K562 (cell line): ENCODE measurements around the gene RAP2B. TPM values are rescaled to one million over a fixed set of nuclear protein-coding genes. Genes with fewer than 3 reads are reported as not detected.
A peak's percentile ranks its signal among the peaks of the same experiment; 100 is the strongest.

Experiments used
- ATAC-seq: fragments of 200-7000 bp; cut with Tn5 transposase; 3 replicates; pipeline ENCODE4 v1.9.1; 2020; ENCODE audit warnings: moderate library complexity
- BruUV-seq: library from RNA; stranded (reverse); fragments of 400-500 nt; replicated peaks from 2 replicates; lab custom pipeline; 2021; lab: Mats Ljungman, UMichigan
- CTCF ChIA-PET: fragments of 300-600 bp; formaldehyde crosslinking; extraction: SDS; loops from one replicate; lab custom pipeline; 2021; ENCODE audit warnings: low intra/inter-chr PET ratio; lab: Yijun Ruan, JAX
- POLR2A ChIA-PET: fragments of 300-600, 350-650 bp; sonication (Branson Sonifier 250); formaldehyde crosslinking; extraction: SDS; loops from one replicate; lab custom pipeline; 2021; ENCODE audit warnings: antibody characterized with exemption, inconsistent platforms; lab: Yijun Ruan, JAX
- DNase-seq, 4 experiments: peaks; one replicate each; pipeline versions ENCODE4 v3.0.0 to v3.0.0-alpha.2; 2011 to 2018; ENCODE audit warnings: low spot score in 3 of 4, mixed read lengths in 3 of 4; ENCODE audit errors: extremely low read depth in 1 of 4
- FAIRE-seq: peaks from 2 replicates; lab custom pipeline; 2011; peaks lifted over from hg19 to GRCh38; lab: Jason Lieb, UNC
- H2AFZ ChIP-seq: 2 replicates; pipeline ENCODE4 v1.6.0; 2011; ENCODE audit warnings: low read depth, low read length, control low read depth, inconsistent platforms
- H3K27ac ChIP-seq: fragments of 200-600 bp; 3 replicates; pipeline ENCODE4 v1.8.0; 2011; ENCODE audit warnings: low read depth, mild to moderate bottlenecking, control low read depth, inconsistent platforms, low read length, moderate library complexity, mixed read lengths; ENCODE audit errors: extremely low read depth
- H3K27me3 ChIP-seq, 2 experiments: fragments of 300-600 bp in 1 of 2; 2 replicates in 1 of 2; 3 replicates in 1 of 2; pipeline versions ENCODE4 v1.6.0 to v1.8.0; 2011; ENCODE audit warnings: inconsistent platforms in 2 of 2, low read length in 2 of 2, mild to moderate bottlenecking in 1 of 2, mixed read lengths in 1 of 2, moderate library complexity in 1 of 2; ENCODE audit not compliant: control insufficient read depth in 2 of 2, insufficient read depth in 2 of 2
- H3K36me3 ChIP-seq: fragments of 300-600 bp; 3 replicates; pipeline ENCODE4 v1.8.0; 2011; ENCODE audit warnings: mild to moderate bottlenecking, low read length, inconsistent platforms; ENCODE audit not compliant: control insufficient read depth, insufficient read depth
- H3K4me1 ChIP-seq, 2 experiments: fragments of 200-600 bp in 1 of 2; replicated peaks in 1 of 2; 2 replicates in 1 of 2; 3 replicates in 1 of 2; pipeline versions ENCODE4 v1.5.1 to v1.8.0; 2011; ENCODE audit warnings: inconsistent platforms in 2 of 2, low read length in 2 of 2, mild to moderate bottlenecking in 1 of 2, mixed read lengths in 1 of 2, moderate library complexity in 1 of 2; ENCODE audit not compliant: control insufficient read depth in 2 of 2, insufficient read depth in 2 of 2
- H3K4me2 ChIP-seq: 2 replicates; pipeline ENCODE4 v1.6.1; 2011; ENCODE audit warnings: low read length, control low read depth, inconsistent platforms, mixed read lengths; ENCODE audit not compliant: insufficient read depth
- H3K4me3 ChIP-seq: fragments of 200-600 bp; sonication (generic), shearing (Covaris generic); 2 replicates; pipeline ENCODE4 v1.5.1; 2016; ENCODE audit warnings: control low read depth, inconsistent platforms
- H3K79me2 ChIP-seq: fragments of 200-600 bp; 3 replicates; pipeline ENCODE4 v1.8.0; 2011; ENCODE audit warnings: low read length, inconsistent platforms; ENCODE audit not compliant: control insufficient read depth, insufficient read depth
- H3K9ac ChIP-seq, 2 experiments: 2 replicates each; pipeline versions ENCODE4 v1.6.0 to v1.6.1; 2011; ENCODE audit warnings: low read depth in 2 of 2, low read length in 2 of 2, control low read depth in 1 of 2, inconsistent platforms in 1 of 2, mild to moderate bottlenecking in 1 of 2, mixed read lengths in 1 of 2; ENCODE audit not compliant: insufficient read depth in 1 of 2
- H3K9me1 ChIP-seq: one replicate; pipeline ENCODE4 v1.6.0; 2011; ENCODE audit warnings: inconsistent platforms, mild to moderate bottlenecking, low read length, moderate library complexity; ENCODE audit not compliant: control insufficient read depth, insufficient read depth
- H3K9me3 ChIP-seq: replicated peaks from 2 replicates; pipeline ENCODE4 v1.5.1; 2011; ENCODE audit warnings: low read depth, low read length, inconsistent platforms; ENCODE audit not compliant: control insufficient read depth, insufficient read depth
- H4K20me1 ChIP-seq: replicated peaks from 2 replicates; pipeline ENCODE4 v1.6.1; 2011; ENCODE audit warnings: low read length, inconsistent platforms, mixed read lengths; ENCODE audit not compliant: control insufficient read depth, insufficient read depth
- RBM17 ChIP-seq: fragments of 200-400 bp; formaldehyde crosslinking; IDR thresholded peaks from 2 replicates; pipeline ENCODE4 v1.6.1; 2017; ENCODE audit warnings: low read depth, mild to moderate bottlenecking, low read length, borderline replicate concordance
- ZNF311 ChIP-seq: fragments of 250-450 bp; sonication (Bioruptor Pico); IDR thresholded peaks from 2 replicates; pipeline ENCODE4 v1.4.0; 2020; ENCODE audit warnings: mild to moderate bottlenecking, moderate library complexity
- WGBS: fragments of 100-300 bp; shearing (Covaris generic); methylation state at CpG from one replicate; pipeline ENCODE4 v1.1.6; 2016; ENCODE audit warnings: low coverage, mixed read lengths; ENCODE audit not compliant: insufficient coverage; ENCODE audit errors: missing lambda C conversion rate; 5-methylcytosine and 5-hydroxymethylcytosine counted together
- in situ Hi-C: fragments of 300-500 bp; cut with MboI; formaldehyde crosslinking; loops from 4 replicates; pipeline ENCODE4 v1.15.0; 2018; ENCODE audit warnings: inconsistent platforms, mixed read lengths
- intact Hi-C: fragments of 100-400 bp; cut with micrococcal nuclease; formaldehyde crosslinking; loops from 2 replicates; pipeline ENCODE4 v1.14.2; 2022
- polyA plus RNA-seq, 8 experiments: library from polyadenylated mRNA; depleted of rRNA in 4 of 8; stranded (reverse) in 5 of 8; unstranded in 3 of 8; fragments of >200 nt; fragmentation: Nextera tagmentation in 2 of 8; fragmentation: Illumina TruSeq in 1 of 8; extraction: Ambion mirVana in 2 of 8; extraction: Trizol in 1 of 8; gene quantifications; 2 replicates each; pipeline versions ENCODE4 v1.2.1 to v1.2.3, GENCODE V29; 2011 to 2014; ENCODE audit warnings: inconsistent platforms in 1 of 8, missing spikeins in 1 of 8
- total RNA-seq, 7 experiments: library from RNA; depleted of rRNA in 6 of 7; stranded (reverse); fragments of >200 nt in 6 of 7; fragmentation: Illumina TruSeq in 2 of 7; extraction: Trizol in 2 of 7; gene quantifications; 2 replicates each; pipeline versions ENCODE4 v1.2.1 to v1.2.3, GENCODE V29; 2011 to 2021; ENCODE audit warnings: low replicate concordance in 1 of 7
- TF ChIP-seq, protein P1 (sequence below): fragments of 150-350 bp; IDR thresholded peaks from 2 replicates; pipeline ENCODE4 v1.6.1; 2014; ENCODE audit warnings: low read depth, mild to moderate bottlenecking, low read length, borderline replicate concordance

RAP2B gene
- total and polyA plus RNA-seq, 9 of the 15 experiments (the other 6 are each of a cell fraction or from before 2014, with no cell fraction given), result 9.4 to 31.2 (median 15.8) TPM

DNA sequence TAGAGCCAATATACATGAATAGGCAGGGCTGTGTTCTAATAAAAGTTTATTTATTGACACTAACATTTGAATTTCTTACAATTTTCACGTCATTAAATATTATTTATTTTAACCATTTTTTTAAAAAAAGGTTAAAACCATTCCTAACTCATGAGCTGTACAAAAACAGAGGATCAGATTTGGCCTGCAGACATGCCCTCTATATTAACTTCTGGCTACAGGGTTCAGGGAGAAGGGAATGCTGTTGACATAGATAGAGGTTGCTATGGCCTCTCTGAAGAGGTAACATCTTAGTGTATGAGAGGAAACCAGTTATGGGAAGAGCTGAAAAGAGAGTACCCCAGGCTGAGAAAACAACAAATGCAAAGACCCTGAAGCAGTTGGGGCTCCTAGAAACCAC lies 19.1 kb upstream of the RAP2B start:
- TF ChIP-seq RBM17, result no peak
- no peak for TF ChIP-seq ZNF311 (CRISPR knock-in tag)
- TF ChIP-seq, protein P1, sequence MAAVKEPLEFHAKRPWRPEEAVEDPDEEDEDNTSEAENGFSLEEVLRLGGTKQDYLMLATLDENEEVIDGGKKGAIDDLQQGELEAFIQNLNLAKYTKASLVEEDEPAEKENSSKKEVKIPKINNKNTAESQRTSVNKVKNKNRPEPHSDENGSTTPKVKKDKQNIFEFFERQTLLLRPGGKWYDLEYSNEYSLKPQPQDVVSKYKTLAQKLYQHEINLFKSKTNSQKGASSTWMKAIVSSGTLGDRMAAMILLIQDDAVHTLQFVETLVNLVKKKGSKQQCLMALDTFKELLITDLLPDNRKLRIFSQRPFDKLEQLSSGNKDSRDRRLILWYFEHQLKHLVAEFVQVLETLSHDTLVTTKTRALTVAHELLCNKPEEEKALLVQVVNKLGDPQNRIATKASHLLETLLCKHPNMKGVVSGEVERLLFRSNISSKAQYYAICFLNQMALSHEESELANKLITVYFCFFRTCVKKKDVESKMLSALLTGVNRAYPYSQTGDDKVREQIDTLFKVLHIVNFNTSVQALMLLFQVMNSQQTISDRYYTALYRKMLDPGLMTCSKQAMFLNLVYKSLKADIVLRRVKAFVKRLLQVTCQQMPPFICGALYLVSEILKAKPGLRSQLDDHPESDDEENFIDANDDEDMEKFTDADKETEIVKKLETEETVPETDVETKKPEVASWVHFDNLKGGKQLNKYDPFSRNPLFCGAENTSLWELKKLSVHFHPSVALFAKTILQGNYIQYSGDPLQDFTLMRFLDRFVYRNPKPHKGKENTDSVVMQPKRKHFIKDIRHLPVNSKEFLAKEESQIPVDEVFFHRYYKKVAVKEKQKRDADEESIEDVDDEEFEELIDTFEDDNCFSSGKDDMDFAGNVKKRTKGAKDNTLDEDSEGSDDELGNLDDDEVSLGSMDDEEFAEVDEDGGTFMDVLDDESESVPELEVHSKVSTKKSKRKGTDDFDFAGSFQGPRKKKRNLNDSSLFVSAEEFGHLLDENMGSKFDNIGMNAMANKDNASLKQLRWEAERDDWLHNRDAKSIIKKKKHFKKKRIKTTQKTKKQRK, result no peak
- DNase-seq, result no peak
- Histone ChIP-seq H2AFZ (peak overlapping the region; percentile 33; the same call in 1 of the 2 replicates), H3K79me2 (no peaks in the 10 kb centered on the region), H3K27ac (no peak overlapping the region), H3K4me3 (no peak overlapping the region), H3K9ac (no peak overlapping the region), H3K4me1 (no peaks in the 10 kb centered on the region; a peak in 1 of 5 replicates), H3K27me3 (no peaks in the 10 kb centered on the region), H3K9me1 (no peaks in the 10 kb centered on the region), H3K9me3 (no peaks in the 10 kb centered on the region), H3K36me3 (no peaks in the 10 kb centered on the region), H3K4me2 (no peak overlapping the region), H4K20me1 (no peaks in the 10 kb centered on the region)
- no peak for FAIRE-seq
- intact Hi-C loops, result no loop called here
- CTCF ChIA-PET, result no interaction called here
- in situ Hi-C loops, result no loop called here
- POLR2A ChIA-PET, result interaction anchor here (0.6 kb wide), 1 partner anchor 307 kb away, joined by 3 read pairs; no protein-coding TSS in a partner anchor
- BruUV-seq, result no TSS peak
- 29% methylated on average over 1 of the region's 1 CpG for WGBS
- 0 out of 3 replicates have a peak, but pooled peaks have one; percentile 32 for ATAC-seq
